ENCODE data around the gene WNT5B.

DNA sequence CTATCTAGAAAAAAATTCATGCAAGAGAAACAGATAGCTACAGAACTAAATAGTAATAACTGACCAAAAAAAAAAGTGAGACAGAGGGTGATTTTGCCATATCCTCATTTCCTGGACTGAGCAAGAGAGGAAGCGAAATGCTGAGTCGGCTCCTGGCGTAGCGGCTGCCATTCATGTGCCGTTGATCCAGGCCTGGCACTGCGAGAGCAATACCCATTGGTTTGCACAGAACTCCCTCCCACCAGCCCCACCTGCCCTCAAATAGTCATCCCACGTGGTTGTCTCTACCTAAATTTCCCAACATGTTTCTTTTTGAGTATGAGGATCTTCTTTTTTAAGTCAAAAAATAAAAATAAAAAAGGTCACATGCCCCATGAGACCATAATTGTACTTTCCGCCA, 9.4 kb upstream of the WNT5B start:
- TF ChIP-seq, protein P1, sequence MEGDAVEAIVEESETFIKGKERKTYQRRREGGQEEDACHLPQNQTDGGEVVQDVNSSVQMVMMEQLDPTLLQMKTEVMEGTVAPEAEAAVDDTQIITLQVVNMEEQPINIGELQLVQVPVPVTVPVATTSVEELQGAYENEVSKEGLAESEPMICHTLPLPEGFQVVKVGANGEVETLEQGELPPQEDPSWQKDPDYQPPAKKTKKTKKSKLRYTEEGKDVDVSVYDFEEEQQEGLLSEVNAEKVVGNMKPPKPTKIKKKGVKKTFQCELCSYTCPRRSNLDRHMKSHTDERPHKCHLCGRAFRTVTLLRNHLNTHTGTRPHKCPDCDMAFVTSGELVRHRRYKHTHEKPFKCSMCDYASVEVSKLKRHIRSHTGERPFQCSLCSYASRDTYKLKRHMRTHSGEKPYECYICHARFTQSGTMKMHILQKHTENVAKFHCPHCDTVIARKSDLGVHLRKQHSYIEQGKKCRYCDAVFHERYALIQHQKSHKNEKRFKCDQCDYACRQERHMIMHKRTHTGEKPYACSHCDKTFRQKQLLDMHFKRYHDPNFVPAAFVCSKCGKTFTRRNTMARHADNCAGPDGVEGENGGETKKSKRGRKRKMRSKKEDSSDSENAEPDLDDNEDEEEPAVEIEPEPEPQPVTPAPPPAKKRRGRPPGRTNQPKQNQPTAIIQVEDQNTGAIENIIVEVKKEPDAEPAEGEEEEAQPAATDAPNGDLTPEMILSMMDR (optimal IDR thresholded peaks at IDR 0.05 in 1 of 3, IDR thresholded peaks at IDR 0.05 in 1 of 3, conservative IDR thresholded peaks at IDR 0.05 in 1 of 3; ENCODE audit: extremely low read depth in 1 of 3, insufficient read depth in 2 of 3, low read length in 3 of 3): no peak
- TF ChIP-seq EZH2 (IDR thresholded peaks at IDR 0.05; ENCODE audit: low read length): no peak

Data from keratinocyte (primary cell).